ENCODE data around the gene PRRC2C.

DNA sequence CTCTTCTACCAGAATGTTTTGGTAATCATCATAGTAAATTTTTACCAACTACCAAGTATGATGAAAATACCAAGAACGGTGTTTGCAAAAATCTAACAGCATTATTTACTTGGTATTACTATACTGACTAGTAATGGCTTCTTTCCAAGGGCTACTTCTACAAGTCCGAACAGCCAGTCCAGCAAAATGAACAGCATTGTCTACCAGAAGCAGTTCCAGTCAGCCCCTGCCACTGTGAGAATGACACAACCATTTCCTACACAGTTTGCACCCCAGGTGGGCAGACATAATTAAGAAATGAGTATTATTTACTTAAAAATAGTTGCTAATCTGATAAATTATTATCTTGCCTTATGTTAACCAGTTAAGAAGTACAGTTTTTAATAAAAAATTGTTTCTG lies 102.9 kb downstream of the PRRC2C start:
- TF ChIP-seq, protein P1, sequence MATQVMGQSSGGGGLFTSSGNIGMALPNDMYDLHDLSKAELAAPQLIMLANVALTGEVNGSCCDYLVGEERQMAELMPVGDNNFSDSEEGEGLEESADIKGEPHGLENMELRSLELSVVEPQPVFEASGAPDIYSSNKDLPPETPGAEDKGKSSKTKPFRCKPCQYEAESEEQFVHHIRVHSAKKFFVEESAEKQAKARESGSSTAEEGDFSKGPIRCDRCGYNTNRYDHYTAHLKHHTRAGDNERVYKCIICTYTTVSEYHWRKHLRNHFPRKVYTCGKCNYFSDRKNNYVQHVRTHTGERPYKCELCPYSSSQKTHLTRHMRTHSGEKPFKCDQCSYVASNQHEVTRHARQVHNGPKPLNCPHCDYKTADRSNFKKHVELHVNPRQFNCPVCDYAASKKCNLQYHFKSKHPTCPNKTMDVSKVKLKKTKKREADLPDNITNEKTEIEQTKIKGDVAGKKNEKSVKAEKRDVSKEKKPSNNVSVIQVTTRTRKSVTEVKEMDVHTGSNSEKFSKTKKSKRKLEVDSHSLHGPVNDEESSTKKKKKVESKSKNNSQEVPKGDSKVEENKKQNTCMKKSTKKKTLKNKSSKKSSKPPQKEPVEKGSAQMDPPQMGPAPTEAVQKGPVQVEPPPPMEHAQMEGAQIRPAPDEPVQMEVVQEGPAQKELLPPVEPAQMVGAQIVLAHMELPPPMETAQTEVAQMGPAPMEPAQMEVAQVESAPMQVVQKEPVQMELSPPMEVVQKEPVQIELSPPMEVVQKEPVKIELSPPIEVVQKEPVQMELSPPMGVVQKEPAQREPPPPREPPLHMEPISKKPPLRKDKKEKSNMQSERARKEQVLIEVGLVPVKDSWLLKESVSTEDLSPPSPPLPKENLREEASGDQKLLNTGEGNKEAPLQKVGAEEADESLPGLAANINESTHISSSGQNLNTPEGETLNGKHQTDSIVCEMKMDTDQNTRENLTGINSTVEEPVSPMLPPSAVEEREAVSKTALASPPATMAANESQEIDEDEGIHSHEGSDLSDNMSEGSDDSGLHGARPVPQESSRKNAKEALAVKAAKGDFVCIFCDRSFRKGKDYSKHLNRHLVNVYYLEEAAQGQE (IDR thresholded peaks at IDR 0.05), result no peak
- TF ChIP-seq USF2 (IDR thresholded peaks at IDR 0.05) (no peak), CTCF (IDR thresholded peaks at IDR 0.05) (no peak), TP53 (CRISPR knock-in tag; IDR thresholded peaks at IDR 0.05) (no peak), RAD21 (conservative IDR thresholded peaks at IDR 0.05 in 1 of 2, IDR thresholded peaks at IDR 0.05 in 1 of 2) (no peak), BHLHE40 (IDR thresholded peaks at IDR 0.05; ENCODE audit: low read depth, low read length) (no peak), ZFP36 (IDR thresholded peaks at IDR 0.05; ENCODE audit: borderline replicate concordance, partially characterized antibody) (no peak), POLR2AphosphoS2 (conservative IDR thresholded peaks at IDR 0.05; ENCODE audit: low read length) (no peak)

Measured in A549 (cell line).